GM18499 (cell line): ENCODE results near the gene PSMD6.

ENCODE experiments used
- ATAC-seq: cut with Tn5 transposase; IDR thresholded peaks from one replicate; pipeline ENCODE4 v1.9.1; 2021; ENCODE audit warnings: moderate number of reproducible peaks; ENCODE audit not compliant: insufficient read depth, unreplicated experiment

PSMD6 gene

DNA sequence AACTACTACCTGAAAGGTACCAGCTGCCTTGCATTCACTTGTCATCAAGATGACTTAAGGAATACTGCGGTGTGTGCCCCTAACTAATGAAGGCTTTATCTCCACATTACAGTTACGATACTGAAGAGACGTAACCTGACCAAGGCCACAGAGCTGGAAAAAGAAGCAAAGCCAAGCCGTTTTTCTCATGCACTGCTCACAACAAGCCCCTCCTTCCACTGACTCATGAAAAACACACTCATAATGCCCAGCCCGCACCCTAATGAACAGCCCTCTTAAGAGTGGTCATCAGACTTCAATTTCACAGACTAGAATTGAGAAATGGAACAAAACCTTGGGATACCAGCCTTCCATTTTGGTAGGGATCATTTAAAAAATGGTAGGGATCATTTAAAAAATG, 11.6 kb downstream of the PSMD6 start:
- ATAC-seq = no peak

DNA sequence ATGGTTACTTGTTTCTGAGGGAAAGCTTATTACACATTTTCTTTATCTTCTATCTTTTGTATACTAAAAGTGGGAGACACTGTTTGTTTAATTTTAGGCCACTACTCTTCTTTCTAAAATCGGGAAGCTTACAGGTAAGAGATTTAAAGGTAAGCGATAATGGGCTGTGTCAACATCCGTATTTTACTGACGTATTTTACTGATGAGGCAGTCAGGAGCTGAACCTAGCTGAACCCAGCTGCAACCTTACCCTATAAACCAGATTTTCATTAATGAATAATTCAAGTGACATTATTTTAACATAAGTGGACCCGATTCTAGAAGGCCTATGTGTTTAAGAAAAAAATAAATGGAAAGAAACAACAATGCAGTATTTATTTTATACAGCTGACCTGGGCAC, 13.1 kb downstream of the PSMD6 start:
- ATAC-seq = no peak

DNA sequence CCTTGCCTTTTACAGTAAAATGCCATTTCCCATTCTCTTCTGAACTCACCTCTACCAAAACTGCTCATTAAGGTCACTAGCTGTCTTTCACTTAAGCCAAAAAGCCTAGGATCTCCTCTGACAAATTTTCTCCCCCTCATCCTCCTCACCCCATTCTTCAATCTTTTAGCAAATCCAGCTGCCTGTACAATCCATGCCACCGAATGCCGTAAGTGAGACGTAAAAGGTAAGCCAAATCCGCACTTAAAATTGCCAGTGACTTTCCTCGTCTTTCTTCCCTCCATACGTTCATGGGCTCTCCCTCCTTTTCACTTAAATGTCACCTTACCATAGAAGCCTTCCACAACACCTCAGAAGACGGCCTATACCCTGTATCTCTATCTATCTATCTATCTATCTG, 13.8 kb downstream of the PSMD6 start:
- no peak for ATAC-seq

- ATAC-seq = no peak
These were observed 14.6 kb downstream of the PSMD6 start for GRCh38 chr3:64008487-64009351.

DNA sequence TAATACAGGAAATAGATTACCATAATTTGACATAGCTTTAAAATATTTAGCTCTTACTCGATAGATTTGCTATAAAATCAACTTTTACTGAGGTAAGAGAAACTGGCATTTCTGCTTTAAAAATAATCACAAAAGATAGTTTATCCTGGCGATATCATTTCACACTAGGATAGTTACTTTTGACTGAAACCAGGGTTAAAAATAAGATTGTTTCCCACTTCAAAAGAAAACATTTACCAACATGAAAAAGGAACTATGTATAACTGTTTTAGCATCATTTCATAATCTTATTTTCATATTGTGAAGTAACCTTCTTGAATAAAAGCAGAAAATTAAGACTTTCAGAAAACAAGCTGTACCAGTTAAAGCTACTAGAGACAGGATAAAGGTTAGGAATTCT, 15.3 kb downstream of the PSMD6 start:
- no peak for ATAC-seq

- no peak for ATAC-seq
These were observed 19.7 kb downstream of the PSMD6 start for GRCh38 chr3:64003589-64003988.

DNA sequence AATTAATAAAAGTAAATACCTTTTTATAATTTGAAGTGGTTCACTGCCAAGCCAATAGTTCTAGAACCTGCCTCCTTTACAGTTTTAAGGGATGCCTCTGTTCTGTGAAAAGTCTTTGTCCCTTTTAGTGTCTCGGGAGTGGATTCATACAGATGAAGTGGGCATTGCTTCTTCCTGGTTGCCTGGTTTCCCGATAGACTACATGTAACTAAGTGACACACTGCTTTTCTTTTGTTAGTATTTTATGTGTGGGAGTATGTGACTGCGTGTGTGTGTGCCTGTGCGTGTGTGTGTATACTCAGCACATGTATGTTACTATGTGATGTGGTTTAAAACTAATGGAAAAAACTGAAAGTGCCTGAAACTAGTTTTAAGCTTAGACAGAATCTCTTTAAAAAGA, 21.1 kb downstream of the PSMD6 start:
- no peak for ATAC-seq

DNA sequence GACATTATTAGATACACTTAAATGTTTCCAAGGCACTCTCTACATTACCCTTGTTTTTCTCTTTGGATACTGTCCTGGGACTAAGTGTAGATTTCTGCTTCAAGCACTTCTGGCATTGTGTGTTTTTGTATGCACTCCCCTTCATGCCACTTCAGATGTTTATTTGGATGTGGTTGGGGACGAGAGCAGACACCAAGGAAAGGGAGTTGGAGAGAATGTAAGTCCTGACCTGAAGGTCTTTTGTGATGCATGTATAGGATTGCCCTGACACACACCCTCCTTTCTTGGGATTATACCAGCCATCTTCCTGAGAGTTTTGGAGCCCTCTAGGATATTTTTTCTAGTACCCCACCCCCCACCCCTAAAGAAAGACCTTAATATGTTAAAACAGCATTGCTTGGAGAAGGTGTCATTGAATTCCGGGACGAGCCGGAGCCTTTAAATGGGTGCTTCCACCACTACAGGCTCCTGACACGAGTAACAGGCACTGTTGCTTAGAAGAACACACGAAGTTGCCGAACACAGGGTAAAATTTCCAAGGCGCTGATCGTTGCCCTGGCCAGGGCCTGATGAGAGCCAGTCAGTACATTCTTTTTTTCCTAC, 22.7 kb downstream of the PSMD6 start:
- no peak for ATAC-seq

DNA sequence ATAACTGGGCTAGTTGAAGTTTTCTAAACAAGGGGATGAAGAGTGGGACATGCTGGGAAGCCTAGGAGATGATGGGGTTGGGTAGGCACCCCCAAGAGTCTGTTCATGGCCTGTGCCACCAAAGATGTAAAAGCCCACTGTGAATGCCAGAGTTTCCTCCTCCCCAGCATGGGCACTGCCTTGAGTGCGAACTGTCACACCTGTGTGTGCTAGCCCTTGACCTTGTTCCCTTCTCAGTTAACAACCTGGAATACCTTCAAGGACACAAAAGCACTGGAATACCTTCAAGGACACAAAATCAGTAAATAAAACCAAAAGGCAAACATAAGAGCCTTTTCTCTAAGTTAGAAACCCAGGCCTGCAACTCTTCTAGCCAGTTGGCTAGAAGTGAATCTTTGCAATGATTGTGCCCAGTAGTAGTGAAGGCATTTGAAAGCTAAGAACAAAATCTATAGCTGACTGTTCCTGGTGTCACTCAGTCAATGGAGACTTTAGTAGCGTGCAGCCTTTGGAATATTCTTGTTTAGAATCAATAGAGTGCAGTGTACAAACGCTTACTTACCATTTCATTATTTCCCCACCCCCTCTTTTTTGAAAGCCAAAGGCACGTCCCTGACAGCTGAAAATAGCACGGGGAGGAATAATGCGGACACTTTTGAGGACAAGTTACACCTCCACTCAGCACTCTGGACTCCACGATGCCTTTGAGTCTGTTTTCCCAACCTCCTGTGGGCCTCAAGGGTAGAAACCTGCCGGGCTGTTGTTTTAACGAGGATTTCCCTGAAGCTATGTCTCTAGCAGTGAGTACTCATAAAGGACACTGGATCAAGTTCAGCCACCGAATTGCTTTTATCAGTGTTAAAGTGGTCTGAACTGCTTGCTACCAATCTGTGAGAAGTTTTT, 24.2 kb downstream of the PSMD6 start:
- no peak for ATAC-seq

GRCh38 chr3:63995086-63995485, 28.2 kb downstream of the PSMD6 start:
- ATAC-seq = no peak

DNA sequence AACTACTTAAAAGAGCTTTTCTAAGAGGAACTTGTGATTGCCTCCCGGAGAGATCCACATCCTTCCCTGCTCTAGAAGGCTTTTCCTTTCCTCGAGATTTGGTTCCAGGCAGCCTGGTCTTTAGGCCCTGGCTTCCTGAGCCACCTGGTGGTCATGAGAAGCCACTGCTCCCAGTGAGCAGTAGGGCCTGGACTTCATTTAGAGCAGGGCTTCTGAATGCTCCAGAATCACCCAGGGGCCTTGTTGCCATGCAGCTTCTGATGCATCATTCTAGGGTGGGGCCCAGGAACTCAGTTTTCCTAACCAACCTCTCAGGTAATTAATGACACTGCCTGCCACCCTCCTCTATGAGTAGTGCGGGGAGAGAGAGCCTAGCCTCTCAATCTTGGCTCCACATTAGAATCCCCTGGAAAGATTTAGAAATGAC, 29.6 kb downstream of the PSMD6 start:
- no peak for ATAC-seq

GRCh38 chr3:63992516-63993209, 30.6 kb downstream of the PSMD6 start:
- no peak for ATAC-seq

GRCh38 chr3:63991666-63992065, 31.6 kb downstream of the PSMD6 start:
- no peak for ATAC-seq

- no peak for ATAC-seq
These were observed 32.6 kb downstream of the PSMD6 start for GRCh38 chr3:63990733-63991132.

DNA sequence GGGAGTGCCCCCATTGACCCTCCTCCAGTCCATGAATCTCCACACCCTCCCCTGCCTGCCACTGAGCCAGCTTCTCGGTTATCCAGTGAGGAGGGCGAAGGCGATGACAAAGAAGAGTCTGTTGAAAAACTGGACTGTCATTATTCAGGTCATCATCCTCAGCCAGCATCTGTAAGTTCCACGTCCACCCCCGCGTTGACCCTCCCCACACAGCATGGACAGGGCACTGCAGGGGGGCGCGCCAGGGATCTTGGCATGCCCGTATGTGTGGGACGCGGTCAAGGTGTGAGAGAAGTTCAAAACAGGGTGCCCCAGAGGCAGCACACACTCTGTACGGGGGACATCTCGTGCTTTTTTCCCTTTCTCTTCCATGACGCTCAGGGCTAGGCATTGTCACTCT, 33.1 kb downstream of the PSMD6 start:
- no peak for ATAC-seq

GRCh38 chr3:63988943-63989342, 34.4 kb downstream of the PSMD6 start:
- ATAC-seq = no peak

DNA sequence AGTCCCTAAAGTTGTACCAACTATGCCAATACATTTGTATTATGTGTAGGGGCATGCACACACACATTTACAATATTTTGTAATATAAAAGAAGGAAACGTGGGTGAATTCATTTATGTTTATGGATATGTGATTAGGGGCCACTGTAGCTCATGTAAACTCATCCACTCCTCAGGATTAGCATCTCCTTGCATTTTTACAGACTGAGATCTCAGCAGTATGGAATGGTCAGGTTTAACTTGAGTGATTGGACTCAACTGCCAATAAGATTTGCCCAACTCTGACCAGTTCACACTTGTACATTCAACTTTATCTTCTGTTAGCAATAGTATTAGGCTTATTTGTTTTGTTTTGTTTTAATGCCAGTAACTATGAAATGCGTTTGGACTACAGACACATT, 36.5 kb downstream of the PSMD6 start:
- ATAC-seq = no peak

DNA sequence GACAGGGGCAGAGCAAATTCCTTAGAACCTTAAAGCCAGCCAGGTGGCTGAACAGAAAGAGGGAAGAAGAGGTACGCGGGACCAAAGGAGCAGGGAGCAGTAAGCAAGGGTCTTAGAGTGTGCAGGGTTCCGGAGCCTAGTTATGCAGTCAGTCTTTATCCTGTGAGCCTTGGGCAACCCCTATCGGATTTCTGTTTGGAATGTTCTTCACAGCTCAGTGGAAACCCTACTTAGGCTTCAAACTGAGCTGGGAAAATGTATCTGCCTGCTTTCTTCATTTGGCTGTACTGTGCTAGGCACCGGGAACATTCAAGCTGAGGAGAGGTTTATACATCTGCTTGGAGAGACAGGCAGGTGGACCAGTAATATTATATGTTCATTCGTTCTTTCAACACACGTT, 37.1 kb downstream of the PSMD6 start:
- ATAC-seq = no peak

GRCh38 chr3:63984391-63984790, 38.9 kb downstream of the PSMD6 start:
- ATAC-seq = no peak

DNA sequence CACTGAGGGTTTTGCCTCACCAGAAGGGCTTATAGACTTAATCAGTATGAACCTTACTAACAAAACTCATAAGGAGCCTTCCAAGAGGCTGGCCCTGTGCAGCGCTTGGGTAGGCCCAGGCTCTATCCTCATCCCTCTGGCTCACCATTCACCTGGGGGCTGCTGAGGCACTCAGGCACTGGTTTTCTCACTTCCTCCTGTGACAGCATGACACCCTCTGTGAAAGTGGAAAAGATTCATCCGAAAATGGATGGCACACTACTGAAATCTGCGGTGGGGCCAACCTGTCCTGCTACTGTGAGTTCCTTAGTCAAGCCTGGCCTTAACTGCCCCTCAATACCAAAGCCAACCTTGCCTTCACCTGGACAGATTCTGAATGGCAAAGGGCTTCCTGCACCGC, 41.3 kb downstream of the PSMD6 start:
- ATAC-seq = no peak
